Gastrocnemius medialis (tissue), 4 donors: Measurements from ENCODE around the gene MLYCD. TPM values are rescaled to one million over a fixed set of nuclear protein-coding genes. Genes with fewer than 3 reads are reported as not detected.

ENCODE experiments used
- ATAC-seq, 2 donors: fragments of 150-250 bp; one replicate each; pipeline ENCODE4 v1.9.1; 2016
- DNase-seq, 2 donors: peaks; one replicate each; pipeline ENCODE4 v3.0.0-alpha.2; 2019
- H3K27ac ChIP-seq, 4 donors: fragments of 200-600 bp; sonication (generic); 1 replicate in 1 of 4; 2 replicates in 3 of 4; pipeline ENCODE4 v1.5.1; 2016 to 2018; ENCODE audit warnings: mild to moderate bottlenecking in 2 of 4, moderate library complexity in 1 of 4
- H3K27me3 ChIP-seq, 3 donors: fragments of 200-600 bp; sonication (generic) in 2 of 3; 1 replicate in 1 of 3; 2 replicates in 2 of 3; pipeline versions ENCODE4 v1.5.1 to v1.6.0; 2016 to 2019; ENCODE audit warnings: mild to moderate bottlenecking in 1 of 3, moderate library complexity in 1 of 3
- H3K36me3 ChIP-seq, 2 donors: fragments of 200-600 bp; sonication (generic) in 1 of 2; one replicate each; pipeline ENCODE4 v1.5.1; 2017 to 2018
- H3K4me1 ChIP-seq, 2 donors: fragments of 200-600 bp; sonication (generic) in 1 of 2; one replicate each; pipeline ENCODE4 v1.5.1; 2016 to 2017; ENCODE audit warnings: mild to moderate bottlenecking in 2 of 2
- H3K4me3 ChIP-seq, 4 donors: fragments of 200-600 bp; sonication (generic) in 3 of 4; 1 replicate in 1 of 4; 2 replicates in 3 of 4; pipeline ENCODE4 v1.5.1; 2016 to 2019; ENCODE audit warnings: mild to moderate bottlenecking in 2 of 4
- H3K9me3 ChIP-seq, 3 donors: fragments of 200-600 bp; sonication (generic) in 2 of 3; 1 replicate in 1 of 3; 2 replicates in 2 of 3; pipeline ENCODE4 v1.5.1; 2016 to 2019
- POLR2A ChIP-seq, 2 donors: fragments of 450-650 bp; IDR thresholded peaks; one replicate each; pipeline ENCODE4 v1.6.1; 2017; ENCODE audit warnings: antibody characterized with exemption in 2 of 2, mild to moderate bottlenecking in 2 of 2, moderate library complexity in 2 of 2
- in situ Hi-C, 4 donors: fragments of 200-750 bp; cut with MboI; loops; one replicate each; pipeline versions ENCODE4 v1.15.0 to v1.8.0; 2017; ENCODE audit warnings: low sequenced_read_pairs in 4 of 4
- intact Hi-C: fragments of 100-400 bp; cut with DNase I; formaldehyde crosslinking; loops from one replicate; pipeline ENCODE4 v1.15.1; 2023; ENCODE audit warnings: low total_unique reads
- total RNA-seq, 4 donors: library from RNA; depleted of rRNA; stranded (reverse); fragments of >200 nt; gene quantifications; one replicate each; pipeline versions ENCODE4 v1.1.0 to v1.2.3, GENCODE V29; 2016
- TF ChIP-seq, protein P1 (sequence below), 5 experiments: fragments of 450-650 bp in 3 of 5; fragments of 200-600 bp in 2 of 5; sonication (generic) in 2 of 5; IDR thresholded peaks in 4 of 5; conservative IDR thresholded peaks in 1 of 5; 1 replicate in 4 of 5; 2 replicates in 1 of 5; pipeline ENCODE4 v1.5.1; 2016 to 2019; ENCODE audit warnings: antibody characterized with exemption in 5 of 5, mild to moderate bottlenecking in 3 of 5, moderate library complexity in 3 of 5

Gene MLYCD
- total RNA-seq, 4 donors from 2014 or later: 10.3 to 20.8 (median 18.4) TPM

DNA sequence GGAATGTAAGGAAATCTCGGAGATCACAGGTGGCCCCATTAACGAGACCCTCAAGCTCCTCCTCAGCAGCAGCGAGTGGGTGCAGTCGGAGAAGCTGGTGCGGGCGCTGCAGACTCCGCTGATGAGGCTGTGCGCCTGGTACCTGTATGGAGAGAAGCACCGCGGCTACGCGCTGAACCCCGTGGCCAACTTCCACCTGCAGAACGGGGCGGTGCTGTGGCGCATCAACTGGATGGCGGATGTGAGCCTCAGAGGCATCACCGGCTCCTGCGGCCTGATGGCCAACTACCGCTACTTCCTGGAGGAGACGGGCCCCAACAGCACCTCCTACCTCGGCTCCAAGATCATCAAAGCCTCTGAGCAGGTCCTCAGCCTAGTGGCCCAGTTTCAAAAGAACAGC is 16.2 kb downstream of the MLYCD start:
- in situ Hi-C loops: no loop called here
- DNase-seq: no peak
- Histone ChIP-seq H3K27ac (peak overlapping the region in 1 of 4 donors; percentile 96), H3K4me3 (no peak overlapping the region), H3K27me3 (no peaks in the 10 kb centered on the region), H3K9me3 (no peaks in the 10 kb centered on the region), H3K36me3 (peaks cover 0 to 55% of the 10 kb centered on the region in 2 donors), H3K4me1 (peaks cover 18 to 23% of the 10 kb centered on the region in 2 donors)
- intact Hi-C loops: no loop called here
- TF ChIP-seq, protein P1, sequence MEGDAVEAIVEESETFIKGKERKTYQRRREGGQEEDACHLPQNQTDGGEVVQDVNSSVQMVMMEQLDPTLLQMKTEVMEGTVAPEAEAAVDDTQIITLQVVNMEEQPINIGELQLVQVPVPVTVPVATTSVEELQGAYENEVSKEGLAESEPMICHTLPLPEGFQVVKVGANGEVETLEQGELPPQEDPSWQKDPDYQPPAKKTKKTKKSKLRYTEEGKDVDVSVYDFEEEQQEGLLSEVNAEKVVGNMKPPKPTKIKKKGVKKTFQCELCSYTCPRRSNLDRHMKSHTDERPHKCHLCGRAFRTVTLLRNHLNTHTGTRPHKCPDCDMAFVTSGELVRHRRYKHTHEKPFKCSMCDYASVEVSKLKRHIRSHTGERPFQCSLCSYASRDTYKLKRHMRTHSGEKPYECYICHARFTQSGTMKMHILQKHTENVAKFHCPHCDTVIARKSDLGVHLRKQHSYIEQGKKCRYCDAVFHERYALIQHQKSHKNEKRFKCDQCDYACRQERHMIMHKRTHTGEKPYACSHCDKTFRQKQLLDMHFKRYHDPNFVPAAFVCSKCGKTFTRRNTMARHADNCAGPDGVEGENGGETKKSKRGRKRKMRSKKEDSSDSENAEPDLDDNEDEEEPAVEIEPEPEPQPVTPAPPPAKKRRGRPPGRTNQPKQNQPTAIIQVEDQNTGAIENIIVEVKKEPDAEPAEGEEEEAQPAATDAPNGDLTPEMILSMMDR (IDR thresholded peaks at IDR 0.05 in 4 of 5, conservative IDR thresholded peaks at IDR 0.05 in 1 of 5): no peak
- TF ChIP-seq POLR2A (IDR thresholded peaks at IDR 0.05): no peak
- ATAC-seq: no peak

DNA sequence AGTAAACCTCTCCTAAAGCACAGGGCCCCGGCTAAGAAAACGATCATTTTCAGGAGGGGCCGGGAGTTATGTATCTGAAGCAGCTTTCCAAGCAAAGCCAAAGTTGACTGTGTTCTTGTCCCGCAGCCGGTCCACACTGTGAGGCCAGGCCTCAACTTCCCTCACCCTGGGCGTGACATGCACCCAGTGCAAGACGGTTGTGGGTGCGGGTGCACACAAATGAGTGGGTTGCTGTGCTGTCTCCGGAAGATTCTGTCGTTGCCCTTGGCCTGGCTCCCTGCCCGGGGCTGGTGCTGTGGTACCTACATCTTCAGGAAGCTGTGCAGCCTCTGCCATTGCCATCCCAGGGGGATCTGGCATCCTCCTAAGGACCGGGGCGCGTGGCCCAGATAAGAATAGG is 16.6 kb downstream of the MLYCD start:
- Histone ChIP-seq H3K36me3 (peaks cover 0 to 59% of the 10 kb centered on the region in 2 donors), H3K4me1 (peaks cover 18 to 23% of the 10 kb centered on the region in 2 donors), H3K27ac (peak overlapping the region in 1 of 4 donors; percentile 36), H3K27me3 (no peaks in the 10 kb centered on the region), H3K9me3 (no peaks in the 10 kb centered on the region), H3K4me3 (no peak overlapping the region)
- DNase-seq (no peak), ATAC-seq (no peak)
- intact Hi-C loops (no loop called here), in situ Hi-C loops (no loop called here)
- no peak for TF ChIP-seq POLR2A (IDR thresholded peaks at IDR 0.05)
- TF ChIP-seq, protein P1 (IDR thresholded peaks at IDR 0.05 in 4 of 5, conservative IDR thresholded peaks at IDR 0.05 in 1 of 5): no peak

DNA sequence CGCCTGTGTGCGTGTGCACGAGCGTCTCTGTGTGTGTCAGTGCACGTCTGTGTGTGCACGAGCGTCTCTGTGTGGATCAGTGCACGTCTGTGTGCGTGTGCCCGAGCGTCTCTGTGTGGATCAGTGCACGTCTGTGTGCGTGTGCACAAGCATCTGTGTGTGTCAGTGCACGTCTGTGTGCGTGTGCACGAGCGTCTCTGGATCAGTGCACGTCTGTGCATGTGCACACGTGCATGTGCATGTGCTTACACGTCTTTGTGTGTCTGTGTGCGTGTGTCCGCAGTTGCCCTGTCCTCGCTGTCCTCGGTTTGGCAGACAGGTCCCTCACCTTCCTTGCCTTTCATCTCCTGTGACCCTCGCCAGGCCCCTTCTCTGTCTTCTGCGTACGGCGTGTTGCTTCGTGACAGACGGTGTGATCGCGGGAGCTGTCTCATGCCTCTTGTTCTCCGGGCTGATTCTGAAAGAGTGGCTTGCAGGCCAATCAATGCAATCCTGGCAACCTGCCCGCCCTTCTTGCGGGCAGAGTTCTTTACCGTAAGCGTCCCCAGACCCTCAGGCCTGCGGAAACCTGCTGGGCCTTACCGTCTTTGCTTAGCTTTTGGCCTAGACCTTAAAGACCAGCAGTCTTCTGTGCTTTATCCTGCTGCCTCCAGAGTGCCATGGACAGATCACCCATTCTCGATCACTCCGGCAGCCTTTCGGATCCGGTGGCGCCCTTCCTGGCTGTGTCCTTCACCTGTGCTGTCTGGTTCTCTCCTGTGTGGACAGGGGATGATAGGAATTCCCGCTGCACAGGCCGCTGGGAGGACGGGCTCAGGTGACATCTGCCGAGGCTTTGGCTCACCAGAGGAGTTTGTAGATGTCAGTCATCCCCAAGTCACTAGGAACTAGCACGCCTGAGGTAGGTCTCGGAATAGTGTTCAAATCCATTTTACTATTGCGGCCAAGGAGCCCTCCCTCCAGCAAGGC is 18.5 kb downstream of the MLYCD start:
- peaks cover 0 to 60% of the 10 kb centered on the region in 2 donors for H3K36me3 ChIP-seq

DNA sequence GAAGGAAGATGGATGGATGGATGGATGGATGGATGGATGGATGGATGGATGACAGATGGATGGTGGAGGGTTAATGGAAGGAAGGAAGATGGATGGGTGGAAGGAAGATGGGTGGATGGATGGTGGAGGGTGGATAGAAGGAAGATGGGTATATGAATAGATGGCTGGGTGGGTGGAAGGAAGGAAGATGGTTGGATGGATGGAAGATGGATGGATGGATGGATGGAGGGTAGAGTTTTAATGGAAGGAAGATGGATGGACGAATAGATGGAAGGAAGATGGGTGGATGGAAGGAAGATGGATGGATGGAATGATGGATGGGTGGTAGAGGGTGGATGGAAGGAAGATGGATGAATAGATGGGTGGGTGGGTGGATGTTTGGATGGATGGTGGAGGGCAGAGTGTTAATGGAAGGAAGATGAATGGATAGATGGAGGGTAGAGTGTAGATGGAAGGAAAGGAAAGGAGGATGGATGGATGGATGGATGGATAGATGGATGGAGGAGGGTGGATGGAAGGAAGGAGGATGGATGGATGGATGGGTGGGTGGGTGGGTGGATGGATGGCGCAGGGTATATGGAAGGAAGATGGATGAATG is 22.1 kb downstream of the MLYCD start:
- in situ Hi-C loops (loop anchor here in 1 of 4 donors (10.0 kb wide), 1 partner anchor 124 kb away; the partner anchor contains the start of gene SLC38A8), intact Hi-C loops (no loop called here)
- Histone ChIP-seq H3K4me1 (peaks cover 0 to under 1% of the 10 kb centered on the region in 2 donors), H3K27ac (no peak overlapping the region), H3K27me3 (no peaks in the 10 kb centered on the region), H3K4me3 (no peak overlapping the region), H3K9me3 (no peaks in the 10 kb centered on the region), H3K36me3 (peaks cover 0 to 44% of the 10 kb centered on the region in 2 donors)
- no peak for DNase-seq
- TF ChIP-seq, protein P1 (IDR thresholded peaks at IDR 0.05 in 4 of 5, conservative IDR thresholded peaks at IDR 0.05 in 1 of 5): no peak
- TF ChIP-seq POLR2A (IDR thresholded peaks at IDR 0.05): no peak
- ATAC-seq: no peak

More for the DNA sequence above, 18.5 kb downstream of the MLYCD start:
- H3K4me1 ChIP-seq: peaks cover 15% of the 10 kb centered on the region in 2 donors
- H3K9me3 ChIP-seq: no peaks in the 10 kb centered on the region
- H3K4me3 ChIP-seq: no peak overlapping the region
- intact Hi-C loops (no loop called here), in situ Hi-C loops (no loop called here)
- ATAC-seq (no peak), DNase-seq (no peak)
- no peaks in the 10 kb centered on the region for H3K27me3 ChIP-seq
- H3K27ac ChIP-seq: no peak overlapping the region
- TF ChIP-seq, protein P1 (IDR thresholded peaks at IDR 0.05 in 4 of 5, conservative IDR thresholded peaks at IDR 0.05 in 1 of 5): no peak
- no peak for TF ChIP-seq POLR2A (IDR thresholded peaks at IDR 0.05)
